Mononuclear cell (primary cell): ENCODE data around the gene ACAT1. TPM values are rescaled to one million over a fixed set of nuclear protein-coding genes. Genes with fewer than 3 reads are reported as not detected.
"Not testable (repeated sequence)": the region's sequence is repeated elsewhere in the genome, so short reads cannot be mapped to it uniquely, and the experiment has no call there.

Source experiments
- H3K27me3 ChIP-seq: 2 replicates; pipeline ENCODE4 v1.6.0; 2011; ENCODE audit warnings: low read length, control low read depth; ENCODE audit not compliant: insufficient read depth
- H3K4me1 ChIP-seq: 2 replicates; pipeline ENCODE4 v1.5.1; 2011; ENCODE audit warnings: mild to moderate bottlenecking, low read length, control low read depth; ENCODE audit not compliant: insufficient read depth
- H3K4me3 ChIP-seq: 2 replicates; pipeline ENCODE4 v1.5.1; 2011; ENCODE audit warnings: mild to moderate bottlenecking, low read length, moderate library complexity
- H3K9me3 ChIP-seq: 2 replicates; pipeline ENCODE4 v1.5.1; 2011; ENCODE audit warnings: low read depth, mild to moderate bottlenecking, control low read depth, low read length
- total RNA-seq: library from RNA; depleted of rRNA; stranded (reverse); fragments of >200 nt; gene quantifications from one replicate; pipeline ENCODE4 v1.2.3, GENCODE V29; 2012

Gene ACAT1
- total RNA-seq, 1 donor, result 11.2 TPM

- Histone ChIP-seq H3K4me3 (no peak overlapping the region), H3K9me3 (no peaks in the 10 kb centered on the region), H3K4me1 (peaks cover 9% of the 10 kb centered on the region), H3K27me3 (no peaks in the 10 kb centered on the region)
These were observed 7.4 kb downstream of the ACAT1 start for GRCh38 chr11:108128772-108129171.

- no peaks in the 10 kb centered on the region for H3K4me1 ChIP-seq
- no peak overlapping the region for H3K4me3 ChIP-seq
- H3K27me3 ChIP-seq, result no peaks in the 10 kb centered on the region
- no peaks in the 10 kb centered on the region for H3K9me3 ChIP-seq
These were observed 10.6 kb downstream of the ACAT1 start for GRCh38 chr11:108131993-108132392.

- not testable (repeated sequence) for H3K27me3 ChIP-seq, H3K4me3 ChIP-seq, H3K4me1 ChIP-seq, H3K9me3 ChIP-seq
These were observed 11.7 kb downstream of the ACAT1 start for GRCh38 chr11:108132993-108133538.

- H3K27me3 ChIP-seq, result no peaks in the 10 kb centered on the region
- H3K4me3 ChIP-seq, result no peak overlapping the region
- no peaks in the 10 kb centered on the region for H3K9me3 ChIP-seq
- no peaks in the 10 kb centered on the region for H3K4me1 ChIP-seq
These were observed 14.6 kb downstream of the ACAT1 start for GRCh38 chr11:108135845-108136544.

GRCh38 chr11:108137212-108137611 is 15.8 kb downstream of the ACAT1 start:
- Histone ChIP-seq H3K4me3 (no peak overlapping the region), H3K9me3 (no peaks in the 10 kb centered on the region), H3K4me1 (no peaks in the 10 kb centered on the region), H3K27me3 (no peaks in the 10 kb centered on the region)

GRCh38 chr11:108142304-108142703 is 20.9 kb downstream of the ACAT1 start:
- Histone ChIP-seq H3K4me3 (no peak overlapping the region), H3K9me3 (no peaks in the 10 kb centered on the region), H3K4me1 (no peaks in the 10 kb centered on the region), H3K27me3 (no peaks in the 10 kb centered on the region)

- Histone ChIP-seq H3K4me3 (no peak overlapping the region), H3K27me3 (no peaks in the 10 kb centered on the region), H3K9me3 (no peaks in the 10 kb centered on the region), H3K4me1 (no peaks in the 10 kb centered on the region)
These were observed 23.2 kb downstream of the ACAT1 start for GRCh38 chr11:108144615-108145014.

GRCh38 chr11:108147150-108147549 is 25.8 kb downstream of the ACAT1 start:
- H3K27me3 ChIP-seq, result no peaks in the 10 kb centered on the region
- H3K4me1 ChIP-seq, result no peaks in the 10 kb centered on the region
- H3K4me3 ChIP-seq, result no peak overlapping the region
- H3K9me3 ChIP-seq, result no peaks in the 10 kb centered on the region

- H3K9me3 ChIP-seq, result no peaks in the 10 kb centered on the region
- H3K4me1 ChIP-seq, result no peaks in the 10 kb centered on the region
- no peak overlapping the region for H3K4me3 ChIP-seq
- no peaks in the 10 kb centered on the region for H3K27me3 ChIP-seq
These were observed 27.2 kb downstream of the ACAT1 start for GRCh38 chr11:108148556-108148955.

GRCh38 chr11:108154591-108154990 is 33.2 kb downstream of the ACAT1 start:
- Histone ChIP-seq H3K27me3 (no peaks in the 10 kb centered on the region), H3K4me3 (no peak overlapping the region), H3K9me3 (no peaks in the 10 kb centered on the region), H3K4me1 (no peaks in the 10 kb centered on the region)

GRCh38 chr11:108160970-108161566 is 39.7 kb downstream of the ACAT1 start:
- Histone ChIP-seq H3K4me3 (no peak overlapping the region), H3K9me3 (no peaks in the 10 kb centered on the region), H3K4me1 (peaks cover 7% of the 10 kb centered on the region), H3K27me3 (no peaks in the 10 kb centered on the region)

- H3K27me3 ChIP-seq, H3K9me3 ChIP-seq, H3K4me1 ChIP-seq, H3K4me3 ChIP-seq: not testable (repeated sequence)
These were observed 41.5 kb downstream of the ACAT1 start for GRCh38 chr11:108162878-108163277.

- Histone ChIP-seq H3K9me3 (no peaks in the 10 kb centered on the region), H3K4me1 (no peaks in the 10 kb centered on the region), H3K27me3 (no peaks in the 10 kb centered on the region), H3K4me3 (no peak overlapping the region)
These were observed 46.3 kb downstream of the ACAT1 start for GRCh38 chr11:108167624-108168023.

GRCh38 chr11:108170184-108170583 is 48.8 kb downstream of the ACAT1 start:
- H3K4me1 ChIP-seq, result no peaks in the 10 kb centered on the region
- no peaks in the 10 kb centered on the region for H3K27me3 ChIP-seq
- H3K4me3 ChIP-seq, result no peak overlapping the region
- no peaks in the 10 kb centered on the region for H3K9me3 ChIP-seq

GRCh38 chr11:108177570-108177969 is 56.2 kb downstream of the ACAT1 start:
- H3K4me1 ChIP-seq, result no peaks in the 10 kb centered on the region
- H3K9me3 ChIP-seq, result no peaks in the 10 kb centered on the region
- no peak overlapping the region for H3K4me3 ChIP-seq
- H3K27me3 ChIP-seq, result no peaks in the 10 kb centered on the region

- Histone ChIP-seq H3K4me3 (no peak overlapping the region), H3K9me3 (no peaks in the 10 kb centered on the region), H3K4me1 (peaks cover 4% of the 10 kb centered on the region), H3K27me3 (no peaks in the 10 kb centered on the region)
These were observed 72.4 kb downstream of the ACAT1 start for GRCh38 chr11:108193725-108194124.
